Spleen (tissue), 7 donors: ENCODE results near the gene ZBTB7C.
A peak's percentile ranks its signal among the peaks of the same experiment; 100 is the strongest.

ENCODE experiments used
- CTCF ChIP-seq, 11 experiments: fragments of 200-600 bp in 7 of 11; fragments of 450-650 bp in 4 of 11; sonication (generic) in 4 of 11; IDR thresholded peaks in 8 of 11; conservative IDR thresholded peaks in 3 of 11; 1 replicate in 7 of 11; 2 replicates in 4 of 11; pipeline versions ENCODE4 v1.4.0 to v1.8.0; 2016 to 2021; ENCODE audit warnings: antibody characterized with exemption in 11 of 11, inconsistent platforms in 4 of 11, mild to moderate bottlenecking in 1 of 11
- POLR2A ChIP-seq, 3 donors: fragments of 450-650 bp; IDR thresholded peaks; one replicate each; pipeline ENCODE4 v1.5.1; 2017; ENCODE audit warnings: antibody characterized with exemption in 3 of 3, mild to moderate bottlenecking in 1 of 3
- POLR2AphosphoS5 ChIP-seq, 3 donors: sonication (generic); formaldehyde crosslinking; IDR thresholded peaks; one replicate each; pipeline ENCODE4 v1.5.1; 2017; ENCODE audit warnings: antibody characterized with exemption in 3 of 3
- donor health status: DM: no; HTN: no; CAD: no; lungs with moderate emphysema.
- donor health status: DM: no; HTN: no; CAD: no.
- donor health status: DM: no; HTN: no; CAD: no.

- TF ChIP-seq POLR2A (IDR thresholded peaks at IDR 0.05) = no peak
- TF ChIP-seq CTCF (IDR thresholded peaks at IDR 0.05 in 8 of 11, conservative IDR thresholded peaks at IDR 0.05 in 3 of 11) = no peak
- TF ChIP-seq POLR2AphosphoS5 (IDR thresholded peaks at IDR 0.05) = peak in 1 of 3 donors; percentile 52
These were observed 302.0 kb downstream of the ZBTB7C start for GRCh38 chr18:48106976-48107781.
